HEK293 (cell line): Measurements from ENCODE around the gene RIPK4.

ENCODE experiments used
- CTCF ChIA-PET: fragments of 350-600 bp; formaldehyde crosslinking; extraction: SDS; loops from one replicate; lab custom pipeline; 2021; ENCODE audit warnings: antibody characterized with exemption; lab: Yijun Ruan, JAX
- POLR2A ChIA-PET: fragments of 300-600 bp; formaldehyde crosslinking; extraction: SDS; loops from one replicate; lab custom pipeline; 2020; ENCODE audit warnings: antibody characterized with exemption, inconsistent platforms; lab: Yijun Ruan, JAX
- H3K27ac ChIP-seq: fragments of 200-500 bp; sonication (Bioruptor generic); 2 replicates; pipeline ENCODE4 v1.5.1; 2014; ENCODE audit warnings: low read depth, low read length, control low read depth, inconsistent platforms; ENCODE audit errors: extremely low read depth
- H3K36me3 ChIP-seq, 2 experiments: fragments of 200-500 bp in 1 of 2; sonication (Bioruptor generic) in 1 of 2; 1 replicate in 1 of 2; 2 replicates in 1 of 2; pipeline ENCODE4 v1.5.1; 2014 to 2017; ENCODE audit warnings: inconsistent platforms in 2 of 2, low read length in 2 of 2; ENCODE audit not compliant: control insufficient read depth in 2 of 2, insufficient read depth in 1 of 2
- H3K4me1 ChIP-seq: fragments of 200-500 bp; sonication (Bioruptor generic); 2 replicates; pipeline ENCODE4 v1.5.1; 2014; ENCODE audit warnings: mild to moderate bottlenecking, low read length, inconsistent platforms; ENCODE audit not compliant: control insufficient read depth, insufficient read depth
- H3K4me3 ChIP-seq: 2 replicates; pipeline ENCODE4 v1.5.1; 2011; ENCODE audit warnings: low read depth, mild to moderate bottlenecking, control low read depth, low read length, moderate library complexity
- H3K9me3 ChIP-seq: fragments of 200-500 bp; sonication (Bioruptor generic); 2 replicates; pipeline ENCODE4 v1.5.1; 2014; ENCODE audit warnings: low read depth, low read length, inconsistent platforms; ENCODE audit not compliant: control insufficient read depth, insufficient read depth
- AEBP2 ChIP-seq: fragments of 450-650 bp; formaldehyde crosslinking; IDR thresholded peaks from 2 replicates; pipeline ENCODE4 v1.5.1; 2016; ENCODE audit warnings: missing biosample characterization, missing genetic modification characterization, borderline replicate concordance
- BCL11B ChIP-seq: fragments of 450-650 bp; formaldehyde crosslinking; IDR thresholded peaks from 2 replicates; pipeline ENCODE4 v1.5.1; 2016; ENCODE audit warnings: low read depth, missing biosample characterization, missing genetic modification characterization
- HOXD13 ChIP-seq: sonication (generic); formaldehyde crosslinking; IDR thresholded peaks from 2 replicates; pipeline ENCODE4 v1.8.0; 2022; ENCODE audit warnings: missing genetic modification reagents, borderline replicate concordance
- REPIN1 ChIP-seq: fragments of 450-650 bp; formaldehyde crosslinking; IDR thresholded peaks from 2 replicates; pipeline ENCODE4 v1.5.1; 2017; ENCODE audit warnings: missing biosample characterization, missing genetic modification characterization, low read depth
- TCF7L2 ChIP-seq: IDR thresholded peaks from 2 replicates; pipeline ENCODE4 v1.6.1; 2011; ENCODE audit warnings: low read depth, mild to moderate bottlenecking, inconsistent platforms, low read length, moderate library complexity, borderline replicate concordance
- TRIM28 ChIP-seq: IDR thresholded peaks from 2 replicates; pipeline ENCODE4 v1.6.1; 2011; ENCODE audit warnings: low read length, control low read depth, borderline replicate concordance
- ZFP69B ChIP-seq: fragments of 450-650 bp; formaldehyde crosslinking; IDR thresholded peaks from 2 replicates; pipeline ENCODE4 v1.5.1; 2016; ENCODE audit warnings: missing biosample characterization, missing genetic modification characterization
- ZNF112 ChIP-seq: fragments of 450-650 bp; formaldehyde crosslinking; IDR thresholded peaks from 2 replicates; pipeline ENCODE4 v1.5.0; 2017; ENCODE audit warnings: missing biosample characterization, missing genetic modification characterization
- ZNF132 ChIP-seq: fragments of 450-650 bp; formaldehyde crosslinking; IDR thresholded peaks from 2 replicates; pipeline ENCODE4 v1.5.1; 2017; ENCODE audit warnings: missing biosample characterization, missing genetic modification characterization, borderline replicate concordance
- ZNF133 ChIP-seq: fragments of 450-650 bp; formaldehyde crosslinking; IDR thresholded peaks from 2 replicates; pipeline ENCODE4 v1.5.1; 2016; ENCODE audit warnings: missing biosample characterization, missing genetic modification characterization
- ZNF155 ChIP-seq: fragments of 450-650 bp; formaldehyde crosslinking; IDR thresholded peaks from 2 replicates; pipeline ENCODE4 v1.5.1; 2016; ENCODE audit warnings: missing biosample characterization, missing genetic modification characterization
- ZNF174 ChIP-seq: fragments of 450-650 bp; formaldehyde crosslinking; IDR thresholded peaks from 2 replicates; pipeline ENCODE4 v1.5.0; 2017; ENCODE audit warnings: missing biosample characterization, mild to moderate bottlenecking, missing genetic modification characterization
- ZNF184 ChIP-seq: fragments of 450-650 bp; IDR thresholded peaks from 2 replicates; pipeline ENCODE4 v1.5.1; 2018; ENCODE audit warnings: missing biosample characterization, mild to moderate bottlenecking, missing genetic modification characterization
- ZNF324 ChIP-seq: fragments of 450-650 bp; formaldehyde crosslinking; IDR thresholded peaks from 2 replicates; pipeline ENCODE4 v1.5.1; 2016; ENCODE audit warnings: missing biosample characterization, missing genetic modification characterization
- ZNF366 ChIP-seq: fragments of 450-650 bp; formaldehyde crosslinking; conservative IDR thresholded peaks from 2 replicates; pipeline ENCODE4 v1.5.1; 2016; ENCODE audit warnings: missing biosample characterization, missing genetic modification characterization
- ZNF394 ChIP-seq: fragments of 450-650 bp; formaldehyde crosslinking; IDR thresholded peaks from 2 replicates; pipeline ENCODE4 v1.5.1; 2016; ENCODE audit warnings: missing biosample characterization, missing genetic modification characterization, mild to moderate bottlenecking, moderate library complexity, borderline replicate concordance
- ZNF514 ChIP-seq: fragments of 450-650 bp; formaldehyde crosslinking; IDR thresholded peaks from 2 replicates; pipeline ENCODE4 v1.5.1; 2016; ENCODE audit warnings: missing biosample characterization, missing genetic modification characterization
- ZNF561 ChIP-seq: fragments of 450-650 bp; IDR thresholded peaks from 2 replicates; pipeline ENCODE4 v1.5.1; 2018; ENCODE audit warnings: missing biosample characterization, missing genetic modification characterization, borderline replicate concordance
- ZNF623 ChIP-seq: fragments of 450-650 bp; formaldehyde crosslinking; IDR thresholded peaks from 2 replicates; pipeline ENCODE4 v1.5.1; 2016; ENCODE audit warnings: missing biosample characterization, missing genetic modification characterization
- ZNF660 ChIP-seq: fragments of 450-650 bp; IDR thresholded peaks from 2 replicates; pipeline ENCODE4 v1.5.1; 2018; ENCODE audit warnings: missing biosample characterization, mild to moderate bottlenecking, missing genetic modification characterization
- ZNF670 ChIP-seq: fragments of 450-650 bp; formaldehyde crosslinking; IDR thresholded peaks from 2 replicates; pipeline ENCODE4 v1.5.1; 2016; ENCODE audit warnings: missing biosample characterization, missing genetic modification characterization, low read depth
- ZNF701 ChIP-seq: fragments of 450-650 bp; formaldehyde crosslinking; IDR thresholded peaks from 2 replicates; pipeline ENCODE4 v1.5.1; 2016; ENCODE audit warnings: missing biosample characterization, missing genetic modification characterization
- ZNF777 ChIP-seq: fragments of 450-650 bp; formaldehyde crosslinking; IDR thresholded peaks from 2 replicates; pipeline ENCODE4 v1.5.1; 2017; ENCODE audit warnings: missing biosample characterization, missing genetic modification characterization, borderline replicate concordance
- ZNF791 ChIP-seq: fragments of 450-650 bp; formaldehyde crosslinking; IDR thresholded peaks from 2 replicates; pipeline ENCODE4 v1.5.1; 2016; ENCODE audit warnings: missing biosample characterization, missing genetic modification characterization
- ZSCAN30 ChIP-seq: fragments of 450-650 bp; IDR thresholded peaks from 2 replicates; pipeline ENCODE4 v1.5.1; 2018; ENCODE audit warnings: missing biosample characterization, mild to moderate bottlenecking, missing genetic modification characterization, moderate library complexity
- TF ChIP-seq, protein P1 (sequence below): fragments of 450-650 bp; formaldehyde crosslinking; optimal IDR thresholded peaks from 2 replicates; pipeline ENCODE3; 2016; ENCODE audit warnings: missing biosample characterization, mild to moderate bottlenecking, missing genetic modification characterization

Gene RIPK4

GRCh38 chr21:41809891-41810596 is 43.2 kb upstream of the RIPK4 start:
- Histone ChIP-seq H3K9me3 (no peaks in the 10 kb centered on the region), H3K4me3 (no peak overlapping the region), H3K4me1 (no peaks in the 10 kb centered on the region), H3K27ac (no peak overlapping the region), H3K36me3 (peaks cover 0 to 26% of the 10 kb centered on the region in 2 experiments; a peak in 2 of 3 replicates)
- ChIA-PET POLR2A (no interaction called here), CTCF (interaction anchor here (1.1 to 2.1 kb wide), 2 partner anchors 298 to 527 kb away, joined by 3 to 6 read pairs; no protein-coding TSS in a partner anchor)
- TF ChIP-seq ZNF561 (tag by site-specific recombination) (no peak), ZNF184 (tag by site-specific recombination) (no peak), ZNF132 (tag by site-specific recombination) (no peak), ZNF777 (tag by site-specific recombination) (no peak), BCL11B (tag by site-specific recombination) (no peak), ZNF133 (tag by site-specific recombination) (no peak), ZSCAN30 (no peak), ZNF514 (tag by site-specific recombination) (no peak), ZNF112 (tag by site-specific recombination) (no peak), ZNF623 (no peak), HOXD13 (CRISPR knock-in tag) (no peak), TCF7L2 (no peak), ZNF660 (no peak), ZNF174 (tag by site-specific recombination) (no peak), ZNF701 (tag by site-specific recombination) (no peak), ZFP69B (tag by site-specific recombination) (no peak), ZNF324 (tag by site-specific recombination) (no peak), ZNF155 (no peak), ZNF366 (tag by site-specific recombination) (no peak)
- TF ChIP-seq, protein P1, sequence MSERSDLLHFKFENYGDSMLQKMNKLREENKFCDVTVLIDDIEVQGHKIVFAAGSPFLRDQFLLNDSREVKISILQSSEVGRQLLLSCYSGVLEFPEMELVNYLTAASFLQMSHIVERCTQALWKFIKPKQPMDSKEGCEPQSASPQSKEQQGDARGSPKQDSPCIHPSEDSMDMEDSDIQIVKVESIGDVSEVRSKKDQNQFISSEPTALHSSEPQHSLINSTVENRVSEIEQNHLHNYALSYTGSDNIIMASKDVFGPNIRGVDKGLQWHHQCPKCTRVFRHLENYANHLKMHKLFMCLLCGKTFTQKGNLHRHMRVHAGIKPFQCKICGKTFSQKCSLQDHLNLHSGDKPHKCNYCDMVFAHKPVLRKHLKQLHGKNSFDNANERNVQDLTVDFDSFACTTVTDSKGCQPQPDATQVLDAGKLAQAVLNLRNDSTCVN (tag by site-specific recombination), result no peak

GRCh38 chr21:41808846-41809245 is 42.0 kb upstream of the RIPK4 start:
- H3K36me3 ChIP-seq, result peaks cover 0 to 20% of the 10 kb centered on the region in 2 experiments; a peak in 2 of 3 replicates
- ChIA-PET POLR2A (no interaction called here), CTCF (interaction anchor here (1.3 kb wide), 1 partner anchor 196 kb away, joined by 6 read pairs; no protein-coding TSS in a partner anchor)
- no peak for TF ChIP-seq AEBP2 (tag by site-specific recombination)
- TF ChIP-seq REPIN1 (tag by site-specific recombination), result no peak
- no peak for TF ChIP-seq ZNF670 (tag by site-specific recombination)
- no peak for TF ChIP-seq TRIM28
- no peak for TF ChIP-seq ZNF394 (tag by site-specific recombination)
- TF ChIP-seq ZNF791, result no peak
- no peaks in the 10 kb centered on the region for H3K4me1 ChIP-seq
- H3K4me3 ChIP-seq, result no peak overlapping the region
- no peak overlapping the region for H3K27ac ChIP-seq
- no peaks in the 10 kb centered on the region for H3K9me3 ChIP-seq
